GM23248 (cell line): ENCODE results near the gene AP4E1. TPM values are rescaled to one million over a fixed set of nuclear protein-coding genes. Genes with fewer than 3 reads are reported as not detected.

Experiments
- DNase-seq: peaks from one replicate; pipeline ENCODE4 v3.0.0-alpha.2; 2015
- H2AFZ ChIP-seq: fragments of 200-600 bp; sonication (generic); 2 replicates; pipeline ENCODE4 v1.6.1; 2016; ENCODE audit warnings: antibody characterized with exemption
- H3F3A ChIP-seq: fragments of 200-600 bp; sonication (generic); 2 replicates; pipeline ENCODE4 v1.6.1; 2016; ENCODE audit warnings: mild to moderate bottlenecking, antibody characterized with exemption, mixed run types; ENCODE audit not compliant: insufficient read depth
- H3K27ac ChIP-seq: fragments of 200-600 bp; sonication (generic); 2 replicates; pipeline ENCODE4 v1.5.1; 2016; ENCODE audit warnings: mild to moderate bottlenecking
- H3K27me3 ChIP-seq: fragments of 200-600 bp; sonication (generic); replicated peaks from 2 replicates; pipeline ENCODE4 v1.6.1; 2016; ENCODE audit warnings: mild to moderate bottlenecking; ENCODE audit not compliant: insufficient read depth
- H3K36me3 ChIP-seq: fragments of 200-600 bp; sonication (generic); 2 replicates; pipeline ENCODE4 v1.6.1; 2016; ENCODE audit warnings: low read depth, mild to moderate bottlenecking
- H3K4me1 ChIP-seq: fragments of 200-600 bp; sonication (generic); 2 replicates; pipeline ENCODE4 v1.6.1; 2016; ENCODE audit warnings: mild to moderate bottlenecking; ENCODE audit not compliant: insufficient read depth
- H3K4me2 ChIP-seq: fragments of 200-600 bp; sonication (generic); one replicate; pipeline ENCODE4 v1.6.1; 2016; ENCODE audit warnings: mild to moderate bottlenecking; ENCODE audit not compliant: unreplicated experiment
- H3K4me3 ChIP-seq: fragments of 200-600 bp; sonication (generic); 2 replicates; pipeline ENCODE4 v1.5.1; 2016; ENCODE audit warnings: mild to moderate bottlenecking
- H3K79me2 ChIP-seq: fragments of 200-600 bp; sonication (generic); 2 replicates; pipeline ENCODE4 v1.6.1; 2016; ENCODE audit warnings: mild to moderate bottlenecking; ENCODE audit not compliant: insufficient read depth
- H3K9ac ChIP-seq: fragments of 200-600 bp; sonication (generic); 2 replicates; pipeline ENCODE4 v1.6.1; 2016; ENCODE audit warnings: mild to moderate bottlenecking
- H3K9me2 ChIP-seq: fragments of 200-600 bp; sonication (generic); 2 replicates; pipeline ENCODE4 v1.6.1; 2016; ENCODE audit warnings: mixed run types, mild to moderate bottlenecking, moderate library complexity; ENCODE audit not compliant: insufficient read depth
- H3K9me3 ChIP-seq: fragments of 200-600 bp; sonication (generic); one replicate; pipeline ENCODE4 v1.6.1; 2017; ENCODE audit warnings: low read depth
- H4K20me1 ChIP-seq: fragments of 200-600 bp; sonication (generic); 2 replicates; pipeline ENCODE4 v1.6.0; 2016; ENCODE audit not compliant: insufficient read depth
- EZH2 ChIP-seq: fragments of 200-600 bp; sonication (generic); IDR thresholded peaks from 2 replicates; pipeline ENCODE4 v1.6.1; 2018; ENCODE audit warnings: antibody characterized with exemption, mild to moderate bottlenecking; ENCODE audit not compliant: insufficient read depth, poor library complexity, severe bottlenecking
- EZH2phosphoT487 ChIP-seq: fragments of 200-600 bp; sonication (generic); IDR thresholded peaks from 2 replicates; pipeline ENCODE4 v1.6.1; 2018; ENCODE audit warnings: antibody characterized with exemption, moderate library complexity, mild to moderate bottlenecking, low read depth; ENCODE audit not compliant: insufficient read depth
- WGBS, 2 experiments: methylation state at CpG; one replicate each; pipeline ENCODE4 v1.1.6; 2015 to 2017; ENCODE audit warnings: low lambda C conversion rate in 2 of 2, low coverage in 1 of 2; ENCODE audit errors: missing lambda C conversion rate in 2 of 2; 5-methylcytosine and 5-hydroxymethylcytosine counted together
- in situ Hi-C: fragments of 300-500 bp; cut with MboI; formaldehyde crosslinking; loops from 2 replicates; pipeline ENCODE4 v1.15.0; 2020
- polyA plus RNA-seq: library from polyadenylated mRNA; unstranded; fragments of >200 nt; fragmentation: Nextera tagmentation; extraction: Ambion mirVana; gene quantifications from 2 replicates; pipeline ENCODE4 v1.2.1, GENCODE V29; 2016
- total RNA-seq: library from RNA; depleted of rRNA; stranded (reverse); fragments of >200 nt; shearing (Covaris generic); gene quantifications from 2 replicates; pipeline ENCODE4 v1.2.3, GENCODE V29; 2014; rRNA removed

The AP4E1 gene
- total RNA-seq (14.4 and 15.0 TPM in 2 replicates), polyA plus RNA-seq (6.2 and 6.6 TPM in 2 replicates)

- Histone ChIP-seq H3K27me3 (no peaks in the 10 kb centered on the region), H3K36me3 (peaks cover 15% of the 10 kb centered on the region), H2AFZ (peak within 1 kb of the TSS; percentile 98), H3K9me2 (no peaks in the 10 kb centered on the region), H3K4me1 (peaks cover 30% of the 10 kb centered on the region), H3K27ac (peak within 1 kb of the TSS; percentile 87), H3K79me2 (peaks cover 31% of the 10 kb centered on the region), H3F3A (peaks cover 22% of the 10 kb centered on the region), H3K4me2 (peak within 1 kb of the TSS; percentile 98), H3K9me3 (no peaks in the 10 kb centered on the region), H3K9ac (peak within 1 kb of the TSS; percentile 96), H3K4me3 (peak within 1 kb of the TSS; percentile 98), H4K20me1 (no peaks in the 10 kb centered on the region)
- DNase-seq: peak; percentile 94
- TF ChIP-seq EZH2 (no peak), EZH2phosphoT487 (no peak)
- WGBS, 2 experiments: 1% methylated on average over 61 to 90 of the region's 100 CpGs
- in situ Hi-C loops: loop anchor here (10.0 kb wide), 1 partner anchor 234 kb away; no protein-coding TSS in a partner anchor
Measured at GRCh38 chr15:50908209-50909009, at the start of gene AP4E1. AP4E1 (plus strand) TSS chr15:50908683; CDS start chr15:50908779, 96 bp downstream.

GRCh38 chr15:50860824-50861223, 47.7 kb upstream of the AP4E1 start:
- TF ChIP-seq EZH2 (no peak), EZH2phosphoT487 (no peak)
- WGBS, 2 experiments: 73 to 80% methylated on average over 5 of the region's 5 CpGs
- in situ Hi-C loops: no loop called here

GRCh38 chr15:50862553-50862952, 45.9 kb upstream of the AP4E1 start:
- Histone ChIP-seq H3K4me1 (no peaks in the 10 kb centered on the region), H3F3A (no peaks in the 10 kb centered on the region), H3K79me2 (no peaks in the 10 kb centered on the region), H3K9me2 (no peaks in the 10 kb centered on the region), H3K36me3 (no peaks in the 10 kb centered on the region), H3K4me2 (no peak overlapping the region), H3K9ac (no peak overlapping the region), H3K27ac (no peak overlapping the region), H2AFZ (no peak overlapping the region), H3K4me3 (no peak overlapping the region), H3K9me3 (no peaks in the 10 kb centered on the region), H4K20me1 (no peaks in the 10 kb centered on the region), H3K27me3 (no peaks in the 10 kb centered on the region)
- TF ChIP-seq EZH2phosphoT487 (no peak), EZH2 (no peak)
- DNase-seq: no peak
- in situ Hi-C loops: no loop called here

More at GRCh38 chr15:50860824-50861223, 47.7 kb upstream of the AP4E1 start:
- Histone ChIP-seq H3K4me3 (no peak overlapping the region), H3K4me1 (no peaks in the 10 kb centered on the region), H3K27me3 (no peaks in the 10 kb centered on the region), H3K27ac (no peak overlapping the region), H2AFZ (no peak overlapping the region), H3K9me2 (no peaks in the 10 kb centered on the region), H3K9me3 (no peaks in the 10 kb centered on the region), H3F3A (no peaks in the 10 kb centered on the region), H3K4me2 (no peak overlapping the region), H4K20me1 (no peaks in the 10 kb centered on the region), H3K9ac (no peak overlapping the region), H3K79me2 (no peaks in the 10 kb centered on the region), H3K36me3 (no peaks in the 10 kb centered on the region)
- DNase-seq: no peak

GRCh38 chr15:50864873-50865272, 43.6 kb upstream of the AP4E1 start:
- 94 to 96% methylated on average over 1 of the region's 1 CpG for WGBS, 2 experiments
- H4K20me1 ChIP-seq: no peaks in the 10 kb centered on the region
- in situ Hi-C loops: no loop called here
- H3K9me3 ChIP-seq: no peaks in the 10 kb centered on the region
- no peaks in the 10 kb centered on the region for H3K36me3 ChIP-seq
- no peak overlapping the region for H3K27ac ChIP-seq
- no peaks in the 10 kb centered on the region for H3K9me2 ChIP-seq
- no peaks in the 10 kb centered on the region for H3K27me3 ChIP-seq
- H2AFZ ChIP-seq: no peak overlapping the region
- DNase-seq: no peak
- no peaks in the 10 kb centered on the region for H3K79me2 ChIP-seq
- TF ChIP-seq EZH2 (no peak), EZH2phosphoT487 (no peak)
- no peak overlapping the region for H3K9ac ChIP-seq
- H3K4me1 ChIP-seq: no peaks in the 10 kb centered on the region
- no peaks in the 10 kb centered on the region for H3F3A ChIP-seq
- no peak overlapping the region for H3K4me2 ChIP-seq
- H3K4me3 ChIP-seq: no peak overlapping the region
